H9 (cell line): Measurements from ENCODE around the gene SLC22A12. TPM values are rescaled to one million over a fixed set of nuclear protein-coding genes. Genes with fewer than 3 reads are reported as not detected.

Experiments used
- DNase-seq: peaks from one replicate; pipeline ENCODE4 v3.0.0-alpha.2; 2017
- H2AFZ ChIP-seq: one replicate; pipeline ENCODE4 v1.6.1; 2013; ENCODE audit warnings: mild to moderate bottlenecking, low read length, control low read depth, moderate library complexity
- H2AK5ac ChIP-seq: 2 replicates; pipeline ENCODE4 v1.6.1; 2013; ENCODE audit warnings: low read length, control low read depth, mixed read lengths; ENCODE audit not compliant: insufficient read length
- H2BK120ac ChIP-seq: one replicate; pipeline ENCODE4 v1.6.1; 2013; ENCODE audit warnings: low read depth, mild to moderate bottlenecking, low read length, control low read depth, inconsistent platforms; ENCODE audit not compliant: poor library complexity, severe bottlenecking
- H2BK12ac ChIP-seq: 2 replicates; pipeline ENCODE4 v1.6.1; 2013; ENCODE audit warnings: low read length, control low read depth, mixed read lengths, low read depth; ENCODE audit not compliant: insufficient read length
- H2BK15ac ChIP-seq: 2 replicates; pipeline ENCODE4 v1.6.1; 2013; ENCODE audit warnings: low read depth, low read length, control low read depth
- H2BK20ac ChIP-seq: one replicate; pipeline ENCODE4 v1.6.1; 2013; ENCODE audit warnings: low read depth, mild to moderate bottlenecking, low read length, control low read depth, inconsistent platforms; ENCODE audit not compliant: poor library complexity, severe bottlenecking
- H2BK5ac ChIP-seq: 2 replicates; pipeline ENCODE4 v1.6.1; 2013; ENCODE audit warnings: low read length, control low read depth, mixed read lengths; ENCODE audit not compliant: insufficient read length
- H3K14ac ChIP-seq: 2 replicates; pipeline ENCODE4 v1.6.1; 2013; ENCODE audit warnings: low read length, control low read depth; ENCODE audit not compliant: insufficient read depth
- H3K18ac ChIP-seq: 2 replicates; pipeline ENCODE4 v1.6.1; 2013; ENCODE audit warnings: low read depth, mild to moderate bottlenecking, mixed read lengths, low read length, control low read depth; ENCODE audit not compliant: insufficient read length
- H3K23ac ChIP-seq: 2 replicates; pipeline ENCODE4 v1.6.1; 2013; ENCODE audit warnings: low read length, control low read depth, mixed read lengths, low read depth; ENCODE audit not compliant: insufficient read length
- H3K23me2 ChIP-seq: 2 replicates; pipeline ENCODE4 v1.6.1; 2013; ENCODE audit warnings: low read depth, mild to moderate bottlenecking, mixed read lengths, low read length, control low read depth; ENCODE audit not compliant: insufficient read length, poor library complexity, severe bottlenecking
- H3K27ac ChIP-seq: 2 replicates; pipeline ENCODE4 v1.5.1; 2013; ENCODE audit warnings: low read length, control low read depth, mixed read lengths, low read depth; ENCODE audit not compliant: insufficient read length
- H3K27me3 ChIP-seq: 2 replicates; pipeline ENCODE4 v1.6.1; 2013; ENCODE audit warnings: low read length, control low read depth, inconsistent platforms; ENCODE audit not compliant: insufficient read depth
- H3K4ac ChIP-seq: 2 replicates; pipeline ENCODE4 v1.6.1; 2013; ENCODE audit warnings: low read depth, mild to moderate bottlenecking, control low read depth, inconsistent platforms, low read length, moderate library complexity
- H3K4me1 ChIP-seq: 2 replicates; pipeline ENCODE4 v1.6.1; 2013; ENCODE audit warnings: low read length, control low read depth, inconsistent platforms; ENCODE audit not compliant: insufficient read depth
- H3K4me2 ChIP-seq: 2 replicates; pipeline ENCODE4 v1.6.1; 2013; ENCODE audit warnings: low read length, control low read depth, mixed read lengths; ENCODE audit not compliant: insufficient read length, insufficient read depth
- H3K56ac ChIP-seq: 2 replicates; pipeline ENCODE4 v1.6.1; 2013; ENCODE audit warnings: low read depth, mild to moderate bottlenecking, mixed read lengths, low read length, control low read depth; ENCODE audit not compliant: insufficient read length
- H3K79me1 ChIP-seq: 2 replicates; pipeline ENCODE4 v1.6.1; 2013; ENCODE audit warnings: low read depth, mild to moderate bottlenecking, moderate library complexity, low read length, control low read depth, inconsistent platforms; ENCODE audit not compliant: insufficient read depth, poor library complexity, severe bottlenecking
- H3K79me2 ChIP-seq: 2 replicates; pipeline ENCODE4 v1.6.1; 2013; ENCODE audit warnings: low read length, control low read depth, inconsistent platforms; ENCODE audit not compliant: insufficient read depth
- H3K9ac ChIP-seq: 2 replicates; pipeline ENCODE4 v1.6.1; 2013; ENCODE audit warnings: low read length, control low read depth, mixed read lengths; ENCODE audit not compliant: insufficient read length; ENCODE audit errors: extremely low read depth
- H3K9me3 ChIP-seq: one replicate; pipeline ENCODE4 v1.6.1; 2013; ENCODE audit warnings: low read depth, low read length, inconsistent platforms; ENCODE audit not compliant: control insufficient read depth
- H3T11ph ChIP-seq: one replicate; pipeline ENCODE4 v1.6.1; 2013; ENCODE audit warnings: mild to moderate bottlenecking, low read length, control low read depth, inconsistent platforms
- H4K20me1 ChIP-seq: one replicate; pipeline ENCODE4 v1.6.1; 2013; ENCODE audit not compliant: control insufficient read depth, insufficient read length, insufficient read depth
- H4K5ac ChIP-seq: 2 replicates; pipeline ENCODE4 v1.6.1; 2013; ENCODE audit warnings: low read depth, mild to moderate bottlenecking, mixed read lengths, low read length, control low read depth; ENCODE audit not compliant: insufficient read length
- H4K8ac ChIP-seq: replicated peaks from 2 replicates; pipeline ENCODE4 v1.6.1; 2013; ENCODE audit warnings: low read length, control low read depth, mixed read lengths, low read depth; ENCODE audit not compliant: insufficient read length
- H4K91ac ChIP-seq: 2 replicates; pipeline ENCODE4 v1.6.1; 2013; ENCODE audit warnings: low read depth, mild to moderate bottlenecking, moderate library complexity, mixed read lengths, low read length, control low read depth; ENCODE audit not compliant: insufficient read length
- H3K27ac Mint-ChIP-seq, 3 experiments: 2 replicates in 2 of 3; 3 replicates in 1 of 3; pipeline ENCODE4 v1.8.0; 2020 to 2021; ENCODE audit warnings: mixed read lengths in 3 of 3, mild to moderate bottlenecking in 1 of 3, moderate library complexity in 1 of 3
- H3K27me3 Mint-ChIP-seq: 2 replicates; pipeline ENCODE4 v1.8.0; 2021; ENCODE audit warnings: low read depth, mild to moderate bottlenecking, moderate library complexity, mixed read lengths
- H3K36me3 Mint-ChIP-seq, 3 experiments: 2 replicates in 2 of 3; 3 replicates in 1 of 3; pipeline ENCODE4 v1.8.0; 2020 to 2021; ENCODE audit warnings: low read depth in 3 of 3, mixed read lengths in 3 of 3; ENCODE audit not compliant: insufficient read depth in 1 of 3
- H3K4me1 Mint-ChIP-seq, 2 experiments: 2 replicates each; pipeline ENCODE4 v1.8.0; 2020; ENCODE audit warnings: mixed read lengths in 2 of 2
- H3K4me3 Mint-ChIP-seq, 2 experiments: 2 replicates in 1 of 2; 3 replicates in 1 of 2; pipeline ENCODE4 v1.8.0; 2020 to 2021; ENCODE audit warnings: mild to moderate bottlenecking in 2 of 2, mixed read lengths in 2 of 2, moderate library complexity in 1 of 2
- H3K9me3 Mint-ChIP-seq, 2 experiments: 2 replicates in 1 of 2; 3 replicates in 1 of 2; pipeline ENCODE4 v1.8.0; 2020; ENCODE audit warnings: mild to moderate bottlenecking in 2 of 2, mixed read lengths in 2 of 2, moderate library complexity in 1 of 2
- CTCF ChIP-seq: fragments of 200-600 bp; sonication (generic); conservative IDR thresholded peaks from 3 replicates; pipeline ENCODE4 v1.8.0; 2021; ENCODE audit warnings: antibody characterized with exemption, mild to moderate bottlenecking
- WGBS: extraction: QIAGEN DNeasy Blood & Tissue Kit; methylation state at CpG from one replicate; pipeline ENCODE4 v1.1.7; 2013; ENCODE audit warnings: missing lambda C conversion rate, low lambda C conversion rate, mixed read lengths; ENCODE audit not compliant: insufficient read length; ENCODE audit errors: extremely low coverage; 5-methylcytosine and 5-hydroxymethylcytosine counted together
- total RNA-seq: library from RNA; stranded (reverse); gene quantifications from 2 replicates; pipeline ENCODE4 v1.2.1, GENCODE V29; 2021

Gene SLC22A12
- total RNA-seq, 1 experiment from 2014 or later = not detected

GRCh38 chr11:64649291-64649697 lies 58.3 kb downstream of the SLC22A12 start:
- Histone ChIP-seq H3K23ac (no peak overlapping the region), H4K5ac (no peak overlapping the region), H4K91ac (no peak overlapping the region), H3K4ac (no peak overlapping the region), H3K18ac (no peak overlapping the region), H4K20me1 (no peaks in the 10 kb centered on the region), H2AFZ (no peak overlapping the region), H3K9ac (no peak overlapping the region), H3K56ac (no peak overlapping the region), H3K79me1 (no peaks in the 10 kb centered on the region), H2AK5ac (no peak overlapping the region), H3K4me2 (no peak overlapping the region), H3K14ac (no peak overlapping the region), H2BK12ac (no peak overlapping the region), H3T11ph (no peak overlapping the region), H2BK120ac (no peak overlapping the region), H3K27ac (no peak overlapping the region), H3K27me3 (no peaks in the 10 kb centered on the region; the same call in 1 of the 2 replicates), H2BK20ac (no peak overlapping the region), H4K8ac (no peak overlapping the region), H3K23me2 (peaks cover 6% of the 10 kb centered on the region), H2BK5ac (no peak overlapping the region), H3K4me1 (no peaks in the 10 kb centered on the region), H2BK15ac (no peak overlapping the region), H3K79me2 (no peaks in the 10 kb centered on the region), H3K9me3 (no peaks in the 10 kb centered on the region)
- H3K4me3 Mint-ChIP-seq = peak overlapping the region in 1 of 2 experiments; percentile 62; a peak in 2 of 5 replicates
- H3K27me3 Mint-ChIP-seq = peaks cover 56% of the 10 kb centered on the region
- H3K9me3 Mint-ChIP-seq = no peaks in the 10 kb centered on the region; a peak in 1 of 5 replicates
- WGBS = no CpG with 5 or more reads among the region's 6 CpGs
- H3K4me1 Mint-ChIP-seq = peaks cover 17 to 42% of the 10 kb centered on the region in 2 experiments
- TF ChIP-seq CTCF = peak; percentile 82
- DNase-seq = peak; percentile 76
- no peaks in the 10 kb centered on the region for H3K36me3 Mint-ChIP-seq
- H3K27ac Mint-ChIP-seq = no peak overlapping the region; a peak in 1 of 7 replicates
